B cell (primary cell): ENCODE results near the gene ERBB2. TPM values are rescaled to one million over a fixed set of nuclear protein-coding genes. Genes with fewer than 3 reads are reported as not detected.

Source experiments
- ATAC-seq: fragments of 200-7000 bp; cut with Tn5 transposase; one replicate; pipeline ENCODE4 v1.10.0; 2021; ENCODE audit warnings: low read depth, mild to moderate bottlenecking, moderate number of reproducible peaks, moderate library complexity
- CTCF ChIA-PET: fragments of 350-600 bp; sonication (Branson Sonifier 250); formaldehyde crosslinking; loops from one replicate; lab custom pipeline; 2021; ENCODE audit warnings: antibody characterized with exemption, inconsistent platforms; lab: Charles Lee
- POLR2A ChIA-PET: fragments of 350-600 bp; sonication (Branson Sonifier 250); formaldehyde crosslinking; loops from one replicate; lab custom pipeline; 2021; ENCODE audit warnings: antibody characterized with exemption; lab: Charles Lee
- DNase-seq: peaks from one replicate; pipeline ENCODE4 v3.0.0; 2013
- H2AFZ ChIP-seq: 2 replicates; pipeline ENCODE4 v1.6.1; 2012; ENCODE audit warnings: mild to moderate bottlenecking, low read depth, low read length; ENCODE audit not compliant: insufficient read depth, poor library complexity, severe bottlenecking
- H3K27ac ChIP-seq, 2 donors: 1 replicate in 1 of 2; 2 replicates in 1 of 2; pipeline ENCODE4 v1.5.1; 2012 to 2013; ENCODE audit warnings: low read length in 2 of 2, mild to moderate bottlenecking in 2 of 2, moderate library complexity in 1 of 2
- H3K27me3 ChIP-seq, 4 experiments: fragments of 200-600 bp in 1 of 4; sonication (generic) in 1 of 4; replicated peaks in 1 of 4; 1 replicate in 2 of 4; 2 replicates in 2 of 4; pipeline versions ENCODE4 v1.6.1 to v1.7.0; 2013 to 2016; ENCODE audit warnings: low read length in 3 of 4, mild to moderate bottlenecking in 2 of 4, mixed read lengths in 1 of 4, moderate library complexity in 1 of 4; ENCODE audit not compliant: insufficient read depth in 4 of 4, control insufficient read depth in 3 of 4; ENCODE audit errors: control extremely low read depth in 1 of 4
- H3K36me3 ChIP-seq, 2 experiments: replicated peaks in 1 of 2; 1 replicate in 1 of 2; 2 replicates in 1 of 2; pipeline versions ENCODE4 v1.6.1 to v1.7.1; 2013; ENCODE audit warnings: low read length in 1 of 2; ENCODE audit not compliant: insufficient read depth in 2 of 2, control insufficient read depth in 1 of 2; ENCODE audit errors: control extremely low read depth in 1 of 2, extremely low read depth in 1 of 2
- H3K4me1 ChIP-seq, 2 donors: fragments of 200-600 bp in 1 of 2; sonication (generic) in 1 of 2; 1 replicate in 1 of 2; 2 replicates in 1 of 2; pipeline versions ENCODE4 v1.5.1 to v1.6.1; 2013 to 2017; ENCODE audit warnings: low read length in 2 of 2; ENCODE audit not compliant: control insufficient read depth in 2 of 2, insufficient read depth in 2 of 2
- H3K4me2 ChIP-seq: replicated peaks from 2 replicates; pipeline ENCODE3; 2012; ENCODE audit warnings: mild to moderate bottlenecking, low read depth, low read length; ENCODE audit not compliant: poor library complexity, severe bottlenecking
- H3K4me3 ChIP-seq, 5 experiments: fragments of 200-600 bp in 1 of 5; sonication (generic) in 1 of 5; 1 replicate in 3 of 5; 2 replicates in 2 of 5; pipeline versions ENCODE4 v1.5.1 to v1.7.0; 2011 to 2016; ENCODE audit warnings: low read length in 4 of 5, mild to moderate bottlenecking in 4 of 5, low read depth in 2 of 5, control low read depth in 1 of 5, moderate library complexity in 1 of 5; ENCODE audit not compliant: insufficient read depth in 1 of 5; ENCODE audit errors: control extremely low read depth in 1 of 5, extremely low read depth in 1 of 5
- H3K79me2 ChIP-seq: fragments of 200-600 bp; sonication (generic); one replicate; pipeline ENCODE4 v1.6.0; 2016; ENCODE audit warnings: low read length; ENCODE audit not compliant: control insufficient read depth, insufficient read depth
- H3K9ac ChIP-seq: fragments of 200-600 bp; sonication (generic); 2 replicates; pipeline ENCODE4 v1.6.1; 2017; ENCODE audit warnings: mild to moderate bottlenecking, low read length, moderate library complexity
- H3K9me3 ChIP-seq, 3 donors: one replicate each; pipeline versions ENCODE4 v1.6.1 to v1.7.1; 2013; ENCODE audit warnings: low read length in 2 of 3; ENCODE audit not compliant: control insufficient read depth in 2 of 3, insufficient read depth in 1 of 3; ENCODE audit errors: control extremely low read depth in 1 of 3
- H4K20me1 ChIP-seq: 2 replicates; pipeline ENCODE4 v1.6.0; 2012; ENCODE audit warnings: mild to moderate bottlenecking, low read length; ENCODE audit not compliant: insufficient read depth, control insufficient read depth, poor library complexity, severe bottlenecking
- H3K27ac Mint-ChIP-seq: one replicate; pipeline ENCODE4 v1.8.0; 2021; ENCODE audit warnings: mixed read lengths
- H3K27me3 Mint-ChIP-seq: one replicate; pipeline ENCODE4 v1.8.0; 2021; ENCODE audit warnings: mixed read lengths
- H3K4me1 Mint-ChIP-seq: one replicate; pipeline ENCODE4 v1.8.0; 2021; ENCODE audit warnings: mixed read lengths
- H3K4me3 Mint-ChIP-seq: one replicate; pipeline ENCODE4 v1.8.0; 2021; ENCODE audit warnings: mixed read lengths
- H3K9me3 Mint-ChIP-seq: one replicate; pipeline ENCODE4 v1.8.0; 2022; ENCODE audit warnings: mixed read lengths; ENCODE audit not compliant: insufficient read depth
- EZH2 ChIP-seq: IDR thresholded peaks from 2 replicates; pipeline ENCODE4 v1.6.1; 2012; ENCODE audit warnings: borderline replicate concordance, low read depth, mild to moderate bottlenecking, moderate library complexity, low read length; ENCODE audit not compliant: insufficient read depth, poor library complexity, severe bottlenecking
- WGBS: methylation state at CpG from one replicate; pipeline ENCODE4 v1.1.5; 2013; ENCODE audit warnings: missing lambda C conversion rate; ENCODE audit not compliant: insufficient coverage; 5-methylcytosine and 5-hydroxymethylcytosine counted together
- intact Hi-C: fragments of 100-400 bp; cut with micrococcal nuclease; formaldehyde crosslinking; loops from one replicate; pipeline ENCODE4 v1.10.0; 2022
- polyA plus RNA-seq: library from polyadenylated mRNA; depleted of rRNA; stranded (reverse); fragments of >200 nt; gene quantifications from 2 replicates; pipeline ENCODE4 v1.2.3, GENCODE V29; 2012
- total RNA-seq, 2 donors: library from RNA; stranded (reverse); fragments of 120-200 nt in 1 of 2; gene quantifications; 1 replicate in 1 of 2; 2 replicates in 1 of 2; pipeline versions ENCODE4 v1.2.3 to v1.2.4, GENCODE V29; 2013 to 2022
- TF ChIP-seq, protein P1 (sequence below): fragments of 200-600 bp; IDR thresholded peaks from one replicate; pipeline ENCODE4 v1.8.0; 2022; ENCODE audit warnings: antibody characterized with exemption, mild to moderate bottlenecking

The ERBB2 gene
- total and polyA plus RNA-seq, 2 donors (not counting 1 experiment from before 2014, with no cell fraction given) = 3.2 to 8.4 TPM

DNA sequence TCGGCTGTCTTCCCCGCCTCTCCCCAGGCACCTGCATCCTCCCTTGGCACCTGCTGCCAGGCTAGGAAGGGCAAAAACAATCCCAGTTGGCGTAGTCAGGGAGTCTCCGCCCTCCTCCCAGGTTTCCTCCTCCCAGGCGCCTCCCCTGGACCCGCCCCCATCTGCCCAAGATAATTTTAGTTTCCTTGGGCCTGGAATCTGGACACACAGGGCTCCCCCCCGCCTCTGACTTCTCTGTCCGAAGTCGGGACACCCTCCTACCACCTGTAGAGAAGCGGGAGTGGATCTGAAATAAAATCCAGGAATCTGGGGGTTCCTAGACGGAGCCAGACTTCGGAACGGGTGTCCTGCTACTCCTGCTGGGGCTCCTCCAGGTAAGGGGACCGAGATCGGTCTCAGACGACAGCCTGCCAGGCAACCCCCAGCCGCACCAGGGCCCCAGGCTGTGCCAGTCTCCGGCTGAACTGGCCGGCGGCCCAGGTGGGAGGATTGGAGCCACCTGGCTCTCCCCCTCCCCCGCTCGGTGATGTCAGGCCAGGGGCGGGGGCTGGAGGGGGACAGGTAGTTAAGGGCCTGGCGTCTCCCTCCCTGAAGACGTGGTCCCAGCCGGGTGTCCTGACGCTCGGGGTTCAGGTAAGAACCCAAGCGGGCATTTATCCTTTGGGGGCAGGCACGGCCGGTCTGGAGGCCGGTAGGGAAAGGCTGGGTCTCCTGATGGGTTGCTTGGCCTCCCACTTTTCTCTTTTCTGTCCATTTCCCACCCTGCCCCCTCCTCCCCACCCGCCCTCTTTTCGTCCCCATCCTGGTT, 38.1 kb downstream of the ERBB2 start, which contains the start of gene GRB7:
Gene GRB7, plus strand, starts transcription at position 179 of the 808 bp plus-strand sequence. CDS start 4,364 bp downstream, outside the sequence.
- H3K4me1 Mint-ChIP-seq = peaks cover 33% of the 10 kb centered on the region
- ATAC-seq = peak; percentile 31
- H2AFZ ChIP-seq = peak within 1 kb of the TSS; percentile 77
- POLR2A ChIA-PET = interaction anchor here (0.6 kb wide), 1 partner anchor 15 kb away, joined by 3 read pairs; no protein-coding TSS in a partner anchor
- H4K20me1 ChIP-seq = no peaks in the 10 kb centered on the region
- peaks cover 30% of the 10 kb centered on the region for H3K27me3 Mint-ChIP-seq
- no peaks in the 10 kb centered on the region for H3K9me3 Mint-ChIP-seq
- H3K9me3 ChIP-seq = peaks cover 0 to 7% (median 0%) of the 10 kb centered on the region in 3 donors
- peaks cover 32 to 35% of the 10 kb centered on the region in 2 donors for H3K4me1 ChIP-seq
- CTCF ChIA-PET = interaction anchor here (2.0 kb wide), 1 partner anchor 117 kb away, joined by 8 read pairs; no protein-coding TSS in a partner anchor
- peak within 1 kb of the TSS; percentile 82 for H3K4me2 ChIP-seq
- peaks cover 0 to 34% (median 12%) of the 10 kb centered on the region in 4 experiments for H3K27me3 ChIP-seq
- DNase-seq = peak; percentile 47
- no peaks in the 10 kb centered on the region for H3K36me3 ChIP-seq
- peak within 1 kb of the TSS; percentile 50 for H3K9ac ChIP-seq
- peak within 1 kb of the TSS; percentile 41 for H3K27ac Mint-ChIP-seq
- H3K4me3 ChIP-seq = peak within 1 kb of the TSS in 4 of 5 experiments; percentile 33 to 58 (median 42)
- 15% methylated on average over 26 of the region's 34 CpGs for WGBS
- TF ChIP-seq, protein P1, sequence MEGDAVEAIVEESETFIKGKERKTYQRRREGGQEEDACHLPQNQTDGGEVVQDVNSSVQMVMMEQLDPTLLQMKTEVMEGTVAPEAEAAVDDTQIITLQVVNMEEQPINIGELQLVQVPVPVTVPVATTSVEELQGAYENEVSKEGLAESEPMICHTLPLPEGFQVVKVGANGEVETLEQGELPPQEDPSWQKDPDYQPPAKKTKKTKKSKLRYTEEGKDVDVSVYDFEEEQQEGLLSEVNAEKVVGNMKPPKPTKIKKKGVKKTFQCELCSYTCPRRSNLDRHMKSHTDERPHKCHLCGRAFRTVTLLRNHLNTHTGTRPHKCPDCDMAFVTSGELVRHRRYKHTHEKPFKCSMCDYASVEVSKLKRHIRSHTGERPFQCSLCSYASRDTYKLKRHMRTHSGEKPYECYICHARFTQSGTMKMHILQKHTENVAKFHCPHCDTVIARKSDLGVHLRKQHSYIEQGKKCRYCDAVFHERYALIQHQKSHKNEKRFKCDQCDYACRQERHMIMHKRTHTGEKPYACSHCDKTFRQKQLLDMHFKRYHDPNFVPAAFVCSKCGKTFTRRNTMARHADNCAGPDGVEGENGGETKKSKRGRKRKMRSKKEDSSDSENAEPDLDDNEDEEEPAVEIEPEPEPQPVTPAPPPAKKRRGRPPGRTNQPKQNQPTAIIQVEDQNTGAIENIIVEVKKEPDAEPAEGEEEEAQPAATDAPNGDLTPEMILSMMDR = no peak
- peak; percentile 52 for TF ChIP-seq EZH2
- H3K27ac ChIP-seq = no peak within 1 kb of the TSS
- intact Hi-C loops = no loop called here
- H3K79me2 ChIP-seq = peaks cover 2% of the 10 kb centered on the region
- H3K4me3 Mint-ChIP-seq = peak within 1 kb of the TSS; percentile 80

DNA sequence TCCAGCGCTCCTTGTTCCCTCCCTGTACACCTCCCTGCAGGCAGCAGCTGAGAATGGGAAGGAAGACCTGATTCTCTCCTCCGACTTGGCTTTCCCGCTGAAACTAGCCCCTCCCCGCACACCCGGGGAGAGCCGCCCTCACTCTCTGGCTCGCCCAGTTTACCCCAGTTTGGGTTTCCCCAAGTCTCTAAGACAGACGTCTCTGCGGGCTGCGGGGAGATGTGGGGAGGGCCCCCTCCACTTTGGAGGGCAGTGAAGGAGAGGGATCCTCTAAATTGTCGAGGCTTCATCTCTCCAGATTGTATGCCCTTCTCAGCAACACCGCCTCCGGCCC, 38.7 kb downstream of the ERBB2 start:
- DNase-seq (peak; percentile 62), ATAC-seq (peak; percentile 58)
- H3K27me3 ChIP-seq = peaks cover 0 to 34% (median 12%) of the 10 kb centered on the region in 4 experiments
- peaks cover 33% of the 10 kb centered on the region for H3K4me1 Mint-ChIP-seq
- TF ChIP-seq, protein P1 = no peak
- TF ChIP-seq EZH2 = no peak
- H3K9me3 Mint-ChIP-seq = no peaks in the 10 kb centered on the region
- H3K4me3 ChIP-seq = peak overlapping the region in 4 of 5 experiments; percentile 31 to 58 (median 42)
- peak overlapping the region; percentile 82 for H3K4me2 ChIP-seq
- POLR2A ChIA-PET = interaction anchor here (0.6 kb wide), 1 partner anchor 14 kb away, joined by 3 read pairs; no protein-coding TSS in a partner anchor
- WGBS = 0% methylated on average over 3 of the region's 13 CpGs
- H3K79me2 ChIP-seq = peaks cover 2% of the 10 kb centered on the region
- intact Hi-C loops = no loop called here
- H3K4me1 ChIP-seq = peaks cover 32 to 35% of the 10 kb centered on the region in 2 donors
- no peak overlapping the region for H3K27ac ChIP-seq
- CTCF ChIA-PET = no interaction called here
- H2AFZ ChIP-seq = peak overlapping the region; percentile 77
- H3K9ac ChIP-seq = peak overlapping the region; percentile 50
- peak overlapping the region; percentile 80 for H3K4me3 Mint-ChIP-seq
- H3K9me3 ChIP-seq = peaks cover 0 to 7% (median 0%) of the 10 kb centered on the region in 3 donors
- no peaks in the 10 kb centered on the region for H4K20me1 ChIP-seq
- no peaks in the 10 kb centered on the region for H3K36me3 ChIP-seq
- peak overlapping the region; percentile 41 for H3K27ac Mint-ChIP-seq
- peaks cover 30% of the 10 kb centered on the region for H3K27me3 Mint-ChIP-seq
